Caco-2 (cell line): Measurements from ENCODE around the gene ITGB8. TPM values are rescaled to one million over a fixed set of nuclear protein-coding genes. Genes with fewer than 3 reads are reported as not detected.

ENCODE experiments used
- BruUV-seq: library from RNA; stranded (reverse); fragments of 400-500 nt; replicated peaks from 2 replicates; lab custom pipeline; 2021; lab: Mats Ljungman, UMichigan
- CTCF ChIA-PET: fragments of 300-600 bp; sonication (Branson Sonifier 250); formaldehyde crosslinking; loops from one replicate; lab custom pipeline; 2022; ENCODE audit warnings: antibody characterized with exemption; lab: Charles Lee
- POLR2A ChIA-PET: fragments of 300-600 bp; sonication (Branson Sonifier 250); formaldehyde crosslinking; loops from one replicate; lab custom pipeline; 2022; ENCODE audit warnings: antibody characterized with exemption; lab: Charles Lee
- DNase-seq, 2 experiments: peaks; one replicate each; pipeline versions ENCODE4 v3.0.0 to v3.0.0-alpha.2; 2020 to 2022
- H3K27me3 ChIP-seq: replicated peaks from 2 replicates; pipeline ENCODE4 v1.6.0; 2011; ENCODE audit warnings: low read length; ENCODE audit not compliant: control insufficient read depth, insufficient read depth
- H3K36me3 ChIP-seq: 2 replicates; pipeline ENCODE4 v1.5.1; 2011; ENCODE audit warnings: low read length; ENCODE audit not compliant: control insufficient read depth, insufficient read depth
- H3K4me1 ChIP-seq: fragments of 250-450 bp; sonication (Bioruptor Pico); 2 replicates; pipeline ENCODE4 v1.5.1; 2020; ENCODE audit warnings: mild to moderate bottlenecking
- H3K4me3 ChIP-seq: 2 replicates; pipeline ENCODE4 v1.5.1; 2011; ENCODE audit warnings: low read depth, mild to moderate bottlenecking, control low read depth, low read length
- H3K9me3 ChIP-seq: fragments of 250-450 bp; sonication (Bioruptor Pico); 2 replicates; pipeline ENCODE4 v1.5.1; 2020; ENCODE audit warnings: mild to moderate bottlenecking, moderate library complexity
- H3K27ac Mint-ChIP-seq: one replicate; pipeline ENCODE4 v1.8.0; 2022; ENCODE audit warnings: mixed read lengths; ENCODE audit not compliant: unreplicated experiment
- H3K27me3 Mint-ChIP-seq: one replicate; pipeline ENCODE4 v1.8.0; 2022; ENCODE audit warnings: mixed read lengths; ENCODE audit not compliant: insufficient read depth, unreplicated experiment
- H3K36me3 Mint-ChIP-seq: one replicate; pipeline ENCODE4 v1.8.0; 2022; ENCODE audit warnings: mild to moderate bottlenecking, mixed read lengths; ENCODE audit not compliant: insufficient read depth, unreplicated experiment
- H3K4me1 Mint-ChIP-seq: one replicate; pipeline ENCODE4 v1.8.0; 2022; ENCODE audit warnings: low read depth, mixed read lengths; ENCODE audit not compliant: unreplicated experiment
- H3K4me3 Mint-ChIP-seq: one replicate; pipeline ENCODE4 v1.8.0; 2022; ENCODE audit warnings: mild to moderate bottlenecking, moderate library complexity, mixed read lengths; ENCODE audit not compliant: unreplicated experiment
- H3K9me3 Mint-ChIP-seq: one replicate; pipeline ENCODE4 v1.8.0; 2022; ENCODE audit warnings: mixed read lengths; ENCODE audit not compliant: unreplicated experiment
- intact Hi-C: fragments of 100-400 bp; cut with micrococcal nuclease; formaldehyde crosslinking; loops from one replicate; pipeline ENCODE4 v1.10.0; 2022; ENCODE audit not compliant: unreplicated experiment
- total RNA-seq: library from RNA; stranded (reverse); gene quantifications from 2 replicates; pipeline ENCODE4 v1.2.3, GENCODE V29; 2022
- TF ChIP-seq, protein P1 (sequence below), 2 experiments: fragments of 200-600 bp in 1 of 2; IDR thresholded peaks; 1 replicate in 1 of 2; 2 replicates in 1 of 2; pipeline versions ENCODE4 v1.5.1 to v1.8.0; 2011 to 2022; ENCODE audit warnings: antibody characterized with exemption in 1 of 2, control low read depth in 1 of 2, inconsistent platforms in 1 of 2, low read depth in 1 of 2, low read length in 1 of 2, mild to moderate bottlenecking in 1 of 2, moderate library complexity in 1 of 2; ENCODE audit not compliant: insufficient read depth in 1 of 2, severe bottlenecking in 1 of 2, unreplicated experiment in 1 of 2

The ITGB8 gene
- total RNA-seq, 1 experiment from 2014 or later = 3.2 TPM

DNA sequence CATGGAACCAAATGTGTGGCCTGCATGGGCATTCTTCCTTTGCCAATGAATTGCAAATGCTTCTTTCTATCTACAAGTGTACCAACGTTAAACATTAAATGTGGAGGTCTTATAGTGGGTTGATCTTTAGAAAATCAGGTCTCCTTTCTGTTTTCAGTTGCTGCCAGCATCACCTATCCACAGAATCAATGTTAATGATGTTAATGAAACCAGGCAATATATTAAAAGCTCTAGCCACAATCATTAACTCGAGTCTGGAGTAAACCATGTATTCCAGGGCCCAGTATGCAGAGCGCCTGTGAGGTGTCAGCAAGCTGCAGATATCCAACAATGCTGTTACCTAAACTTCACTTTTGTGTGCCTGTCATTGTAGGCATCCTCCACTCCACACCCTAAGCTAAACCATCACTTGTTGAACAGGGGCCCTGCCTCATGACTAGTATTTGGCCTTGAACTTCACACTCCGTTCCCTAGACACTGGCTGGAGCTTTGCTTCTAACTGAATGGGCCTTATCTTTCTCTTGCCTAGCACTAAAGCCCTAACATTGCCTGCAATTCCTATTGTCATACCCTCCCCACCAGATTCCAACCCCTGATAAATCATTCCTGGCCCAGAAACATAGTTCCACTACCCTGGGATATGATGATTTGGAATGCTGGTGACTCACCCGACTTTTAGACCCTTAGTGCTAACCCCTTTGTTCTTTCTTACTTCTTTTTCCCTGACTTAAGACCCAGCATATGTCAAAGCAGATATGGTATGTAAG is 24.3 kb upstream of the ITGB8 start:
- POLR2A ChIA-PET = no interaction called here
- peaks cover 53% of the 10 kb centered on the region for H3K4me1 Mint-ChIP-seq

GRCh38 chr7:20307119-20307518 is 23.6 kb upstream of the ITGB8 start:
- Histone ChIP-seq H3K27me3 (no peaks in the 10 kb centered on the region), H3K4me3 (no peak overlapping the region), H3K4me1 (peaks cover 51% of the 10 kb centered on the region), H3K36me3 (no peaks in the 10 kb centered on the region), H3K9me3 (no peaks in the 10 kb centered on the region)
- no peaks in the 10 kb centered on the region for H3K9me3 Mint-ChIP-seq
- TF ChIP-seq, protein P1, sequence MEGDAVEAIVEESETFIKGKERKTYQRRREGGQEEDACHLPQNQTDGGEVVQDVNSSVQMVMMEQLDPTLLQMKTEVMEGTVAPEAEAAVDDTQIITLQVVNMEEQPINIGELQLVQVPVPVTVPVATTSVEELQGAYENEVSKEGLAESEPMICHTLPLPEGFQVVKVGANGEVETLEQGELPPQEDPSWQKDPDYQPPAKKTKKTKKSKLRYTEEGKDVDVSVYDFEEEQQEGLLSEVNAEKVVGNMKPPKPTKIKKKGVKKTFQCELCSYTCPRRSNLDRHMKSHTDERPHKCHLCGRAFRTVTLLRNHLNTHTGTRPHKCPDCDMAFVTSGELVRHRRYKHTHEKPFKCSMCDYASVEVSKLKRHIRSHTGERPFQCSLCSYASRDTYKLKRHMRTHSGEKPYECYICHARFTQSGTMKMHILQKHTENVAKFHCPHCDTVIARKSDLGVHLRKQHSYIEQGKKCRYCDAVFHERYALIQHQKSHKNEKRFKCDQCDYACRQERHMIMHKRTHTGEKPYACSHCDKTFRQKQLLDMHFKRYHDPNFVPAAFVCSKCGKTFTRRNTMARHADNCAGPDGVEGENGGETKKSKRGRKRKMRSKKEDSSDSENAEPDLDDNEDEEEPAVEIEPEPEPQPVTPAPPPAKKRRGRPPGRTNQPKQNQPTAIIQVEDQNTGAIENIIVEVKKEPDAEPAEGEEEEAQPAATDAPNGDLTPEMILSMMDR (IDR thresholded peaks at IDR 0.05; ENCODE audit: insufficient read depth in 1 of 2, low read depth in 1 of 2, low read length in 1 of 2, severe bottlenecking in 1 of 2, unreplicated experiment in 1 of 2) = no peak
- intact Hi-C loops = no loop called here
- DNase-seq = peak in 1 of 2 experiments; percentile 31
- H3K36me3 Mint-ChIP-seq = no peaks in the 10 kb centered on the region
- BruUV-seq = no TSS peak
- H3K27ac Mint-ChIP-seq = peak overlapping the region; percentile 23
- ChIA-PET POLR2A (no interaction called here), CTCF (interaction anchor here (0.7 to 1.1 kb wide), 2 partner anchors 87 to 560 kb away, joined by 3 read pairs; no protein-coding TSS in a partner anchor)
- peaks cover 53% of the 10 kb centered on the region for H3K4me1 Mint-ChIP-seq
- no peak overlapping the region for H3K4me3 Mint-ChIP-seq
- no peaks in the 10 kb centered on the region for H3K27me3 Mint-ChIP-seq

More for the DNA sequence above, 24.3 kb upstream of the ITGB8 start:
- Mint-ChIP-seq H3K27ac (peak overlapping the region; percentile 23), H3K9me3 (no peaks in the 10 kb centered on the region), H3K36me3 (no peaks in the 10 kb centered on the region), H3K4me3 (no peak overlapping the region), H3K27me3 (no peaks in the 10 kb centered on the region)
- H3K4me3 ChIP-seq = no peak overlapping the region
- H3K4me1 ChIP-seq = peaks cover 50% of the 10 kb centered on the region
- BruUV-seq = no TSS peak
- intact Hi-C loops = no loop called here
- TF ChIP-seq, protein P1 (IDR thresholded peaks at IDR 0.05; ENCODE audit: insufficient read depth in 1 of 2, low read depth in 1 of 2, low read length in 1 of 2, severe bottlenecking in 1 of 2, unreplicated experiment in 1 of 2) = no peak
- H3K36me3 ChIP-seq = no peaks in the 10 kb centered on the region
- no peaks in the 10 kb centered on the region for H3K9me3 ChIP-seq
- CTCF ChIA-PET = interaction anchor here (0.7 to 1.1 kb wide), 2 partner anchors 86 to 559 kb away, joined by 3 read pairs; no protein-coding TSS in a partner anchor
- peak; percentile 54 to 68 for DNase-seq
- H3K27me3 ChIP-seq = no peaks in the 10 kb centered on the region

DNA sequence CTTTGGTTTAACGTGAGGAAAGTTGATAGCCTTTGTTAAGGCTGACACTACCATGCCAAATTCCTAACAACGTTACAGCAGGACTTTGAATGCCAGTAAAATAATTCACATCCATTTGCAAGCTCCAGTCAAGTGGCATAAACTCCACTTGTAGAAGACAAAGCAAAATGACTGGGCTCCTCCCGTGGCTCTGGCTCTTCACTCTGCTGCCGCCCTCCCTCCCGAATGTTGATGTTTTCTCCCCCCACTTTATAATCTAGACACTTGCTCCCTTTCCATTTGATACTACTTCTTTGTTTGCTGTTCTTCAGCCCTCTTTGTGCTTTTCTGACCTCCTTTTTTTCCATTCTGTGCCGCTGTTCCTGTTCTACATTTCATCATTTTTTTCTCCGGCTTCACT is 22.8 kb upstream of the ITGB8 start:
- H3K9me3 Mint-ChIP-seq = no peaks in the 10 kb centered on the region
- Histone ChIP-seq H3K4me1 (peaks cover 51% of the 10 kb centered on the region), H3K36me3 (no peaks in the 10 kb centered on the region), H3K4me3 (no peak overlapping the region), H3K9me3 (no peaks in the 10 kb centered on the region), H3K27me3 (no peaks in the 10 kb centered on the region)
- no TSS peak for BruUV-seq
- H3K4me3 Mint-ChIP-seq = no peak overlapping the region
- H3K27me3 Mint-ChIP-seq = no peaks in the 10 kb centered on the region
- no peak for DNase-seq
- H3K27ac Mint-ChIP-seq = no peak overlapping the region
- peaks cover 56% of the 10 kb centered on the region for H3K4me1 Mint-ChIP-seq
- ChIA-PET CTCF (no interaction called here), POLR2A (no interaction called here)
- intact Hi-C loops = no loop called here
- TF ChIP-seq, protein P1 (IDR thresholded peaks at IDR 0.05; ENCODE audit: insufficient read depth in 1 of 2, low read depth in 1 of 2, low read length in 1 of 2, severe bottlenecking in 1 of 2, unreplicated experiment in 1 of 2) = no peak
- H3K36me3 Mint-ChIP-seq = no peaks in the 10 kb centered on the region
